Activated T-cell treated with anti-CD3 and anti-CD28 coated beads for 24 hours (primary cell): Measurements from ENCODE around the gene KRT38.
"Not testable (repeated sequence)": the region's sequence is repeated elsewhere in the genome, so short reads cannot be mapped to it uniquely, and the experiment has no call there.

Experiments
- DNase-seq: peaks from one replicate; pipeline ENCODE4 v3.0.0-alpha.2; 2020; ENCODE audit warnings: low read depth

The KRT38 gene

DNA sequence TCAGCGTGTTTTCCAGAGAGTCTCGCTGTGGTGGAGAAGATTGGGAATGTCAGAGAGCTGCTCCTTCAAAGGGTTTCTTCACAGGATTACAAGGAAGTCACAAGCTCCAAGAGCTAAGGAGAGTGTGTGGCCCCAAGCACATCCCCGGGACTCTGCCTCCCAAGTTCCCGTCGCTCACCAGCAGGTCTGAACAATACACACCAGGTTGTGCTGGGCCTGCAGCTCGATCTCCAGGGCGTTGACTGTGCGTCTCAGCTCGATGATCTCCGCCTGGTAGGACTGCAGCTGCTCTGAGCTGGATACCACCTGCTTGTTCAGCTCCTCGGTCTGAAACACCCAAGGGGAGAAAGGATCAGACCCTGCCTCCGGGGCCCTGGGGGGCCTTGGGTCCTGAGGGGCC, 45.7 kb downstream of the KRT38 start:
- not testable (repeated sequence) for DNase-seq

DNA sequence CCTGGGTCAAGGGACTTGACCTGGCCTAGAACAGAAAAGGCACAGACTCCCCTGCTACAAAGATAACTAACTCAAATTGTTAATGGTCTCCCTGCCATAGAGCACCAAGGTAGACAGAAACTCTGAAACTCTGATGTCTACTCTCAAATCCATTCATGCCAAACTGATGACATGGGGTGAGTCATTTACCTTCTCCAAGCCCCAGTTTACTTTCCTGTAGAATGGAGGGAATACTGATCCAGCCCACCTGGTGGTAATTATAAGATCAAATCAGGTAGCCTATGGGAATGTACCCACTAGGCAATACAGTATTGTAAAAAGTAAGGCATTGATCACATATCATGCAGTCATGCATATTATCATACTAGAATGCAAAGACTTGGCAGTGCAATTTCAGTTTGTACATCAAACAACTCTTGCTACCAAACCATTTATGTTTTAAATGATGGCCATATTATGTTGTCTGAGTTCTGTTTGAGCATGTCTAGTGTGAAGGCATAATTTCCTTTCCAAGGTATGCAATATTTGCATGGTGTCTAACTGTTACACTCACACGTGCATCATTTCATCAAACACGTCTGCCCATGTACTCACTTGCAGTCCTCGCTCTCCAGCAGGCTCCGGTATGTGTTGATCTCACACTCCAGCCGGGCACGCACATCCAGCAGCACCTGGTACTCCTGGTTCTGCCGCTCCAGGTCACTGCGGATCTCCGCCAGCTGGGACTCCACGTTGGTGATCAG, 46.4 kb downstream of the KRT38 start:
- DNase-seq, result no peak

DNA sequence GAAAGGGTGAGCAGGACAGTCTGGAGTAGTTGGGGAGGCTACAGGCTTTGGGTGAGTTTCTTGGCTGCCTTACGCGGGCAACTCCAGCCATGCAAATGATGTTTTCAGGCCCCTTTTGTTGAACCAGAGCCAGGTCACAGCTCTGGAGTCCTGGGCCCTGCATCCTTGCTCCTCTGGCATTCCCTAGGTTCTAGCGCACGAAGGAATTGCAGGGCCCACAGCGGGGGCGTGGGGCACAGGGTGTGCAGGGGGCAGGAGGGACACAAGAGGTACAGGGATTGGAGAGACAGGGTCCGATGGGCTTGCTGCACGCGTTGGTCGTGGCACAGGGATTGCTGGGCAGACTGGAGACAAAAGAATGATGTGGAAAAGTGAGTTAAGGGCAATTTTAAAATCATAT, 47.0 kb downstream of the KRT38 start:
- no peak for DNase-seq

DNA sequence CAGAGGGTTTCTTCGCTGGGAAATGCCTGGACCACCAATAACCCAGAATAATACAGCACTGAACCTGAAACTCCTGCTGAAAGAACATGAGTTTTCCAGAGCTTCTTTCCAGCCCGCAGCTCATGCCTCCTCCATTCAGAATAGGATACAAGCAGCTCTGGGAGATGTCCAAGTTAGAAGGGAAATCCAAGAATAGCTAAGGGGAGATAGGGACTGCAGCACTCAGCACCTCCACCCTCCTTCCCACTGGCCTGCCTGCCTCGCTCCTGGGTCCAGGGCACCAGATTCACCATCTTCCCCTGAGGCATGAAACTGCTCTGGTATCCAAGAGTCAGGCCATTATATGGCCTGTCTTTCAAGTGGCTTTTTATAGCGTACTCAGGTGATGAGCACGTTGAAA, 47.5 kb downstream of the KRT38 start:
- DNase-seq, result no peak

DNA sequence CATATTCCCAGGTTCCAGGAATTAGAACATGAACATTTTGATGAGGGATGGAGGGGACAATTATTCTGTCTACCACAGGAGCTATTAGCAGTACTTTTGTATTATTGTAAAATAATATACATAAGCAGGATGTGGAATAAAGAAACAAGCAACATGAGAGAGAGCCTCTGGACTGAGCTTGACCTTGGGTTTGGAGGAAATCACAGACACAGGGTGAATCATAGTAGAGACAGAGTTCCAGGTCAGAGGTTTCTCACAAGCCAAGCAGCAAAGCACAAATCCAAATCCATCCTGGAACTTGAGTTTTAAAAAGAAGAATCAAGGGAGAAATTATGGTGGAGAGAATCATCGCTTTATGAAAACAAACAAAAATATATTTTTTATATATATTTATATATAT, 48.5 kb downstream of the KRT38 start:
- DNase-seq, result no peak

DNA sequence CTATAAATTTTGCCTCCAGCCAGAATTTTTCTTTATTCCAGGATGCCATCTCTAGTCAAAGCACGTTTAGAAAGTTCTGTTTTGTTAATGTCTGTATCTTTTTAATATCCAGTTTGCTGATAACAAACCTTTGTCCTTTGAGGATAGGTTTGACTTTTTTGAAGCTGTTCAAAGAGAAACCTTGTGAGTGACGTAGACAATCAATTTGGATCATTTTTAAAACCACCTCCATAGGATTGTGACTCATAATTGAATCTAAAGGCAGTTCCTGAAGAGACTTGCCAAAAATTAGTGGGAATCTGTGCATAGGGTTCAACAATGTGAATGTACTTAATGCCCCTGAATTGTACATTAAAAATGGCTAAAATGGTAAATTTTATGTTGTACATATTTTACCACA, 49.2 kb downstream of the KRT38 start:
- no peak for DNase-seq

DNA sequence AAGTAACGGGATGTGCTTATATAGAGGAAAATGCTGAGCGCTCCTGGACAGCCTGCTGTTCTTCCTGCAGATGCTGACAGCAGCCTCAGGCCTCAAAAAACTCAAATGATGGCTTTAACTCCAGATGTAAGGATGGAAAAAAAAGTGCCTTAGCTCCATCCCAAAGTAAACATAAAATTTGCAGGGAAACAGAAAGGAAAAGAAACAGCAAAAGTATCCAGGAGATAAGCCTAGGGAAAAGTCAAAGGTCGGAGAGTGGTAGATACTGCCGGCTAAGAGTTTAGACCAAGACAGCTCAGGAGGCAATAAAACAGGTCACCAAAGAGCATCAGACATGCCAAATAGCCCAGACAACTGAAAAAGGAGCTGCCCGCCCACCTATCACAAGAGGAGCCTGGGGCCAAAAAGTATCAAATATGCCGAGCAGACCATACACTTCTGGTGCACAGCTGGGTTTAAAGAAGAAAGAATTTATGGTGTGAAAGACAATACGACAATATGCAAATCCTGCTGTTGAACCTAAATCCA, 50.3 kb downstream of the KRT38 start:
- no peak for DNase-seq

DNA sequence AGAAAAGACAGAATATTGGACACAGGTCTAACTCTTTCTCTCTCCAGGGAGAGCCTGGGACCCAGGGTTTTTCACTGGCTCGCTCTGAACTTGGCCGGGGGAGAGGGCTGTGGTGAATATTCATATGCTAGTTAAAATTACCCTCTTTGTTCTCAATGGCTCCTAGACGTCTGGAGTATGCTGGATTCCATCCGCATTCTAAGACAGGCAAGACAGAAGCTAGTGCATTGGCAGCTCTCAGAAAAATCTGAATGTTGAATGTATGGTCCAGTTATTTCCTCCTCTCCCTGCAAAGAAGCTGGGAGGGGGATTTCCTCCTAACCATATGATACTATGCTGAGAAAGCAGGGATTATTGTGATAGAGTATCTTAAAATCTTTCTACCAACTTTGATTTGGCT, 53.1 kb downstream of the KRT38 start:
- no peak for DNase-seq

DNA sequence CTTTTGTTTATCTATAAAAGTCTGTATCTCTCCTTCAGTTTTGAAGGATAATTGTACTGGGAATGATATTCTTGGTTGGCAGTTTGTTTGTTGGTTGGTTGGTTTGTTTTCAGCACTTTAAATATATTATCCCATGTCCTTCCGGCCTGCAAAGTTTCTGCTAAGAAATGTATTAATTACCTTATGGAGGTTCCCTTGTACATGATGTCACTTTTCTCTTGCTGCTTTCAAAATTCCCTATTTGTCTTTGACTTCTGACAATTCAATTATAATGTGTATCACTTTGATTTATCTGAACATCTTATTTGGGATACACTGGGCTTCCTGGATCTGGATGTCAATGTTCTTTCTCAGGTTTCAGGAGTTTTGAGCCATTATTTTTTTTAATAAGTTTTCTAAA, 54.6 kb downstream of the KRT38 start:
- no peak for DNase-seq
